ENCODE results near the gene DCXR.

The DCXR gene

DNA sequence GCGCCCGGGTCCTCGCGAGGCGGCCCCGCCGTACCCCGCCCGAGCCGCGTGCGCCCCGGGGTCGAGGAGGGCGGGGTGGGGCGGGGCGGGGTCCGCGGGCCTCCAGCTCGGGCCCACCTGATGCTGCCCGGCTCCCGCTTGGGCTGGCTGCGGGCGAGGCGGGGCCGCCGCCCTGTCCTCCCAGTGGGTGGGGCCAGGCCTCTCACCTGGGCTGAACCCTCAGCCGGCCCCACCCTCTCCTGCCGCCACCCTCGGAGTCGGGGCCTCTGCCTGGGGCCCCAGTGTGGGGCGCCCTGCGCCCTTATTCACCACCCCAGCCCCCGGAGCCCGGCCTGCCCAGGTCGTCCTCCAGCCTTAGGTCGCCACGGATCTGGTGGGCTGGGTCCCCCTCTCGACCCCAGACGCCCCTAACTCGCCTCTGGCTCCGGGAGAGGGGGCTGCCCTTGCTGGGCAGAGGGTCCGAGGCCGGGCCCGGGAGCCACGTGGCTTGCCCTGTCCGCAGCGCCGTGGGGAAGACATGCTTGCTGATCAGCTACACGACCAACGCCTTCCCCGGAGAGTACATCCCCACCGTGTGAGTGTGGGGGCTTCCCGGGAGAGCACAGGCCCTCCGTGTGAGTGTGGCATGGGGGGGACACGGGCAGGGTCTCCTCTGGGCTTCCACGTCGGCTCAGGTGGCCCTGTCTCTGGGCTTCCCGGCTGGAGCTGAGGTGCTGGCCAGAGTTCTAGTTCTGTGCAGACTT lies 5.4 kb downstream of the DCXR start:
- Histone ChIP-seq H3K27me3 (ENCODE audit: low read depth, low read length) (no peaks in the 10 kb centered on the region), H2AFZ (ENCODE audit: low read depth, low read length) (no peak overlapping the region), H3K4me2 (ENCODE audit: low read length) (peak overlapping the region; percentile 60), H3K9me3 (ENCODE audit: insufficient read depth, low read length) (no peaks in the 10 kb centered on the region), H4K20me1 (ENCODE audit: insufficient read depth, low read length) (peaks cover 5% of the 10 kb centered on the region; the same call in 1 of the 2 replicates), H3K36me3 (replicated peaks; ENCODE audit: low read depth, low read length) (peaks cover 7% of the 10 kb centered on the region), H3K79me2 (ENCODE audit: low read length) (peaks cover 7% of the 10 kb centered on the region), H3K4me3 (ENCODE audit: low read length) (peak overlapping the region; percentile 65), H3K4me1 (ENCODE audit: low read length) (peaks cover 26% of the 10 kb centered on the region), H3K27ac (ENCODE audit: low read length) (no peak overlapping the region), H3K9ac (ENCODE audit: low read length) (0 out of 2 replicates have a peak overlapping the region, but pooled peaks have one; percentile 19)
- TF ChIP-seq, protein P1, sequence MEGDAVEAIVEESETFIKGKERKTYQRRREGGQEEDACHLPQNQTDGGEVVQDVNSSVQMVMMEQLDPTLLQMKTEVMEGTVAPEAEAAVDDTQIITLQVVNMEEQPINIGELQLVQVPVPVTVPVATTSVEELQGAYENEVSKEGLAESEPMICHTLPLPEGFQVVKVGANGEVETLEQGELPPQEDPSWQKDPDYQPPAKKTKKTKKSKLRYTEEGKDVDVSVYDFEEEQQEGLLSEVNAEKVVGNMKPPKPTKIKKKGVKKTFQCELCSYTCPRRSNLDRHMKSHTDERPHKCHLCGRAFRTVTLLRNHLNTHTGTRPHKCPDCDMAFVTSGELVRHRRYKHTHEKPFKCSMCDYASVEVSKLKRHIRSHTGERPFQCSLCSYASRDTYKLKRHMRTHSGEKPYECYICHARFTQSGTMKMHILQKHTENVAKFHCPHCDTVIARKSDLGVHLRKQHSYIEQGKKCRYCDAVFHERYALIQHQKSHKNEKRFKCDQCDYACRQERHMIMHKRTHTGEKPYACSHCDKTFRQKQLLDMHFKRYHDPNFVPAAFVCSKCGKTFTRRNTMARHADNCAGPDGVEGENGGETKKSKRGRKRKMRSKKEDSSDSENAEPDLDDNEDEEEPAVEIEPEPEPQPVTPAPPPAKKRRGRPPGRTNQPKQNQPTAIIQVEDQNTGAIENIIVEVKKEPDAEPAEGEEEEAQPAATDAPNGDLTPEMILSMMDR (IDR thresholded peaks at IDR 0.05; ENCODE audit: low read depth, low read length), result no peak
- TF ChIP-seq EZH2phosphoT487 (IDR thresholded peaks at IDR 0.05; ENCODE audit: low read depth), result no peak

DNA sequence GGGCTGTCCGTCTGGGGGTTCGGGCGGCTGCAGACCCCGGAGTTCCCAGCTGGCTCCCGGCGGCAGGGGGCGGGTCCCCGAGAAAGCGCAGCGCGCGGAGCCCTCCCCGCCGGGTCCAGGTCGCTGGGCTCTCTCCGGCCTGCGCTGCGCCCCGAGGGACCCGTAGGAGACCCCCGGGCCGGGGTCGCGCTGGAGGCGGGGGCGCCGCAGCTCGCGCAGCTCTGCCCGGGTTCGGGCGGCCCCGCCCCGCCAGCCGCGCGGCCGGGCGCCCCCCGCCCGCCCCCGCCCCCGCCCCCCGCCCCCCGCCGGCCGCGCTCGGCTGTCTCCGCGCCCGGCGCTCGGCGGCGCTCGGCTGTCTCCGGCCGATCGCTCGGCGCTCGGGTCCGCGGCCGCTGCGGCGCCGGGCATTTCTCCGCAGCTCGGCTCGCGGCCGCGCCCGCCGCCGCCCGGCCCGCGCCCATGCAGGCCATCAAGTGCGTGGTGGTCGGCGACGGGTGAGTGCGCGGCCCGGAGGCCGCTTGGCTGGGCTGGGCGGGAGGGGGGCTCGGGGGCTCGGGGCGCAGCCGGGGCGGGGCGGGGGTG lies 6.1 kb downstream of the DCXR start, which contains the start of gene RAC3:
Gene RAC3 (plus strand): TSS at position 376 of the 582 bp plus-strand sequence. CDS start 84 bp downstream, at position 460.
- peak within 1 kb of the TSS; percentile 19; the same call in 1 of the 2 replicates for H3K9ac ChIP-seq (ENCODE audit: low read length)
- no peaks in the 10 kb centered on the region; the same call in 1 of the 2 replicates for H4K20me1 ChIP-seq (ENCODE audit: insufficient read depth, low read length)
- H3K4me3 ChIP-seq (ENCODE audit: low read length), result peak within 1 kb of the TSS; percentile 73
- H3K4me2 ChIP-seq (ENCODE audit: low read length), result peak within 1 kb of the TSS; percentile 69
- peaks cover 25% of the 10 kb centered on the region for H3K4me1 ChIP-seq (ENCODE audit: low read length)
- H3K36me3 ChIP-seq (replicated peaks; ENCODE audit: low read depth, low read length), result peaks cover 5% of the 10 kb centered on the region
- H3K27me3 ChIP-seq (ENCODE audit: low read depth, low read length), result no peaks in the 10 kb centered on the region
- no peak within 1 kb of the TSS for H3K27ac ChIP-seq (ENCODE audit: low read length)
- TF ChIP-seq, protein P1 (IDR thresholded peaks at IDR 0.05; ENCODE audit: low read depth, low read length), result no peak
- TF ChIP-seq EZH2phosphoT487 (IDR thresholded peaks at IDR 0.05; ENCODE audit: low read depth), result no peak
- H2AFZ ChIP-seq (ENCODE audit: low read depth, low read length), result no peak within 1 kb of the TSS
- H3K9me3 ChIP-seq (ENCODE audit: insufficient read depth, low read length), result no peaks in the 10 kb centered on the region
- peaks cover 1% of the 10 kb centered on the region for H3K79me2 ChIP-seq (ENCODE audit: low read length)

DNA sequence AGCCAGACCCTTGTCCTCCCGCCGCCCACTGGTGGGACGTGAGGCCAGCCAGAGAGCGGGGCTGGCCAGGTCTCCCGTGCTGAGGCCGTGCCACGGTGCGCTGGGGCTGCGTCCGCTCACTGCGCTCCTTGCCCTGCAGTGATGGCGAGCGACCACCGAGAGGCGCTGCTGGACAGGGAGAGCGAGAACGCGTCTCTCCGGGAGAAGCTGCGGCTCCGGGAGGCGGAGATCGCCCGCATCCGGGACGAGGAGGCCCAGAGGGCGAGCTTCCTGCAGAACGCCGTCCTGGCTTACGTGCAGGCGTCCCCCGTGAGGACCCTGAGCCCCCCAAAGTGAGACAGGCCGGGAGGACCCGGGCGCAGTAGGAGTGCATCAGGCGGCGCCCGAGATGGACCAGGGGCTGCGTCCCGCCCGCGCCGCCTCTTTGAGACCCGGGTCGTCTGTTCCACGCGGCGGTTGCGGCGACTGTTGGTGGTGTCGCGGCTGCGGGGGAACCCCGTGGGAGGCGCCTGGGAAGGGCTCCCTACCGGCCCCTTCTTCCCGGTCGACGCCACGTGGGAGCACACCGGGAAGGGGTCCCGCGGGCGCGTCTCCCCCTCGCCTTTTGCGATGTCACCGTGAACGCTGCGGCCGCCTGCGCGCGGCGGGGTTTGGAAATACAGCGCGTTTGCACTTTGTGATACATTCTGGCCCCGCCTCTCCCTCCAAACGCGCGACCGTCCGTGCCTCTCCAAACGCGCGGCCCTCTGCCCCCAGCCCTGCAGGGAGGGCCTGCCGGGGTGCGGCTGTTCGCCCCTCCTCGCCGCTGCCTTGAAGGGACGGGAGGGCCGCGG lies 6.8 kb downstream of the DCXR start:
- peak overlapping the region; percentile 69 for H3K4me2 ChIP-seq (ENCODE audit: low read length)
- peaks cover 1% of the 10 kb centered on the region for H3K36me3 ChIP-seq (replicated peaks; ENCODE audit: low read depth, low read length)
- no peak overlapping the region for H3K27ac ChIP-seq (ENCODE audit: low read length)
- peaks cover 22% of the 10 kb centered on the region for H3K4me1 ChIP-seq (ENCODE audit: low read length)
- TF ChIP-seq, protein P1 (IDR thresholded peaks at IDR 0.05; ENCODE audit: low read depth, low read length), result peak; percentile 54
- no peak for TF ChIP-seq EZH2phosphoT487 (IDR thresholded peaks at IDR 0.05; ENCODE audit: low read depth)
- H3K79me2 ChIP-seq (ENCODE audit: low read length), result no peaks in the 10 kb centered on the region
- H4K20me1 ChIP-seq (ENCODE audit: insufficient read depth, low read length), result no peaks in the 10 kb centered on the region
- H3K4me3 ChIP-seq (ENCODE audit: low read length), result peak overlapping the region; percentile 73
- H3K27me3 ChIP-seq (ENCODE audit: low read depth, low read length), result no peaks in the 10 kb centered on the region
- peak overlapping the region; percentile 8; the same call in 1 of the 2 replicates for H3K9ac ChIP-seq (ENCODE audit: low read length)
- no peaks in the 10 kb centered on the region for H3K9me3 ChIP-seq (ENCODE audit: insufficient read depth, low read length)
- no peak overlapping the region for H2AFZ ChIP-seq (ENCODE audit: low read depth, low read length)

Data from OCI-LY3 (cell line).